Stomach (tissue), 4 donors: ENCODE results near the gene EPB41L2.

ENCODE experiments used
- POLR2A ChIP-seq, 4 donors: fragments of 450-650 bp; IDR thresholded peaks; one replicate each; pipeline ENCODE4 v1.6.1; 2016; ENCODE audit warnings: antibody characterized with exemption in 4 of 4, control low read depth in 2 of 4, mild to moderate bottlenecking in 1 of 4, moderate library complexity in 1 of 4
- TF ChIP-seq, protein P1 (sequence below), 7 experiments: fragments of 450-650 bp in 4 of 7; fragments of 200-600 bp in 3 of 7; sonication (generic) in 3 of 7; IDR thresholded peaks; one replicate each; pipeline ENCODE4 v1.5.1; 2016 to 2019; ENCODE audit warnings: antibody characterized with exemption in 7 of 7, control low read depth in 2 of 7, mild to moderate bottlenecking in 1 of 7

DNA sequence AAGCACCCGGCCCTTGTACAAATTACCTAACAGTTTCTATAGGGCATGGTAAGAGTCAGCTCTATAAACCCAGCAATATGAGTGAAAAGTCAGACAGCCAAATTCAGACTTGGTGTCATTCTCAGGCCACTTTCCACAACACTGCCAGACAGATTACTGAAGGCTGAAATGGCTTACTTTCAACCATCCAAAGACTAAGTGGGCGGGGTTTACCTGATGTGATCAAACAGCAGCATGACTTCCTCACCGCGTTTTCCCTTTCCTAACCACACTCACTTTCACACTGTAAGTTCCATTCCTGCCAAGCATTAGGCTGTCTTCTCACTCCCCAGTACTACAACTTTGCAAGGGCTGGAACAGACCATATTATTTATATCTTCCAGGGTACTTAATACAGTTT, 149.9 kb downstream of the EPB41L2 start:
- TF ChIP-seq, protein P1, sequence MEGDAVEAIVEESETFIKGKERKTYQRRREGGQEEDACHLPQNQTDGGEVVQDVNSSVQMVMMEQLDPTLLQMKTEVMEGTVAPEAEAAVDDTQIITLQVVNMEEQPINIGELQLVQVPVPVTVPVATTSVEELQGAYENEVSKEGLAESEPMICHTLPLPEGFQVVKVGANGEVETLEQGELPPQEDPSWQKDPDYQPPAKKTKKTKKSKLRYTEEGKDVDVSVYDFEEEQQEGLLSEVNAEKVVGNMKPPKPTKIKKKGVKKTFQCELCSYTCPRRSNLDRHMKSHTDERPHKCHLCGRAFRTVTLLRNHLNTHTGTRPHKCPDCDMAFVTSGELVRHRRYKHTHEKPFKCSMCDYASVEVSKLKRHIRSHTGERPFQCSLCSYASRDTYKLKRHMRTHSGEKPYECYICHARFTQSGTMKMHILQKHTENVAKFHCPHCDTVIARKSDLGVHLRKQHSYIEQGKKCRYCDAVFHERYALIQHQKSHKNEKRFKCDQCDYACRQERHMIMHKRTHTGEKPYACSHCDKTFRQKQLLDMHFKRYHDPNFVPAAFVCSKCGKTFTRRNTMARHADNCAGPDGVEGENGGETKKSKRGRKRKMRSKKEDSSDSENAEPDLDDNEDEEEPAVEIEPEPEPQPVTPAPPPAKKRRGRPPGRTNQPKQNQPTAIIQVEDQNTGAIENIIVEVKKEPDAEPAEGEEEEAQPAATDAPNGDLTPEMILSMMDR (IDR thresholded peaks at IDR 0.05) = no peak
- no peak for TF ChIP-seq POLR2A (IDR thresholded peaks at IDR 0.05)
